ENCODE measurements around the gene RAB21.

GRCh38 chr12:71730936-71731335 lies 23.7 kb upstream of the RAB21 start:
- no peak for TF ChIP-seq CTCF (IDR thresholded peaks at IDR 0.05)
- no peak for TF ChIP-seq ZFX (IDR thresholded peaks at IDR 0.05; ENCODE audit: borderline replicate concordance)

Measured in 22Rv1 (cell line).